Subcutaneous adipose tissue (tissue), 4 donors: Measurements from ENCODE around the gene TSEN34. TPM values are rescaled to one million over a fixed set of nuclear protein-coding genes. Genes with fewer than 3 reads are reported as not detected.

Source experiments
- total RNA-seq, 4 donors: library from RNA; depleted of rRNA; stranded (reverse); fragments of >200 nt; gene quantifications; one replicate each; pipeline ENCODE4 v1.1.0, GENCODE V29; 2016
- TF ChIP-seq, protein P1 (sequence below): fragments of 450-650 bp; IDR thresholded peaks from one replicate; pipeline ENCODE4 v1.5.1; 2016; ENCODE audit warnings: low read depth, mild to moderate bottlenecking, control low read depth, antibody characterized with exemption, moderate library complexity

The TSEN34 gene
- total RNA-seq, 4 donors from 2014 or later = 13.5 to 49.7 (median 42.4) TPM

DNA sequence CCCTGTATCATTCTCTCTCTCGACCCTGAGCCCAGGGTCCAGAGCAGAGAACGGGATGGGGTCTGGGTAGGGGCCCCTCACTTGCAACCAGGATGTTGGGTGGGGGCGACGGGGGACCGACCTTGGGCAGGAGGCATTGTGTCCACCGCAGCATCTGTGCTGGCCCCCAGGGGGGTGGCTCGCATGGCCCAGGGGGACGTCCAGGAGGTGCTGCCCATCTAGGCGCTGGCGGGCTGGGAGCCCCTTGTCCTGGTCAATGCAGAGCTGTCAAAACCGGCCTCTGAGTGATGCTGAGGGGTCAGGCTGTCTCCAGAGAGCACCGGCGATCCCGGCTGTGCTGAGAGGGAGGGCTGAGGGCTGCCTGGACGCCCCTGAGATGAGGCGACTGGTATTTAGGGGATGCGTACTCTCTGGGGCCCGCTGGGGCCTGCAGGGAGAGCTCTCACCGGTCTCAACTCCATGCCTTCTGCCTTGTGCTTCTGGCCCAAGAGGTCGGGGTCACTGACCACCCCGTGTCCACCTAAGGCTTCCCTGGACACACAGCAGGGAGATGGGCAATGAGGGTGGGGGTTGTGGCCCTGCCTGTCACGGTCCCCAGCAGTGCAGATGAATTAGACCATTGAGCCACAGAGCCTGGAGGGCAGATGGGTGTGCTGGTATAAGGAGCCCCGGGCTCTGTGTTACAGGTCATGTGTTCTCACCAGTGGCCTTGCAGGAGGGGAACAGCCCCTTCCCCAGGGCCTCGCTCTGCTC is 18.1 kb downstream of the TSEN34 start:
- TF ChIP-seq, protein P1, sequence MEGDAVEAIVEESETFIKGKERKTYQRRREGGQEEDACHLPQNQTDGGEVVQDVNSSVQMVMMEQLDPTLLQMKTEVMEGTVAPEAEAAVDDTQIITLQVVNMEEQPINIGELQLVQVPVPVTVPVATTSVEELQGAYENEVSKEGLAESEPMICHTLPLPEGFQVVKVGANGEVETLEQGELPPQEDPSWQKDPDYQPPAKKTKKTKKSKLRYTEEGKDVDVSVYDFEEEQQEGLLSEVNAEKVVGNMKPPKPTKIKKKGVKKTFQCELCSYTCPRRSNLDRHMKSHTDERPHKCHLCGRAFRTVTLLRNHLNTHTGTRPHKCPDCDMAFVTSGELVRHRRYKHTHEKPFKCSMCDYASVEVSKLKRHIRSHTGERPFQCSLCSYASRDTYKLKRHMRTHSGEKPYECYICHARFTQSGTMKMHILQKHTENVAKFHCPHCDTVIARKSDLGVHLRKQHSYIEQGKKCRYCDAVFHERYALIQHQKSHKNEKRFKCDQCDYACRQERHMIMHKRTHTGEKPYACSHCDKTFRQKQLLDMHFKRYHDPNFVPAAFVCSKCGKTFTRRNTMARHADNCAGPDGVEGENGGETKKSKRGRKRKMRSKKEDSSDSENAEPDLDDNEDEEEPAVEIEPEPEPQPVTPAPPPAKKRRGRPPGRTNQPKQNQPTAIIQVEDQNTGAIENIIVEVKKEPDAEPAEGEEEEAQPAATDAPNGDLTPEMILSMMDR = no peak

GRCh38 chr19:54209811-54210494 is 18.8 kb downstream of the TSEN34 start:
- TF ChIP-seq, protein P1 = no peak

DNA sequence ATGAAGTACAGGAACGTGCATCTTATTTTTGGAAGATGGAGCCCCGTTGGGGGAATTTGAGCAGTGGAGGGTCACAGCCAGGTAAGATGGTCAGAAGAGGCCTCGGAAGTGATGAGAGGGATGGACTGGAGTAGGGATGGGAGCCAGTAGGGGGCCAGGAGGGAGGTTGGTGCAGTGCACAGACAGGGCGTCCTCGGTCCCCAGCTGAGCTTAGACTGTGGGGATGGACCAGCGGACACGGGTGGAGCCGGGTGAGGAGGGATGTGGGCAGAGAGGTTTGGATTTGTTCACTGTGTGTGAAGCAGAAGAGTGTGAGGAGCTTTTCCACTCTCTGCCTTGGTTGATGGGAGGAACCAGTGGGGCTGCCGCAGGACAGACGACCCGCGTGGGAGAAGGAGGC is 20.1 kb downstream of the TSEN34 start:
- TF ChIP-seq, protein P1 = no peak

- TF ChIP-seq, protein P1 = no peak
Observed at GRCh38 chr19:54216869-54217268, 25.8 kb downstream of the TSEN34 start.

DNA sequence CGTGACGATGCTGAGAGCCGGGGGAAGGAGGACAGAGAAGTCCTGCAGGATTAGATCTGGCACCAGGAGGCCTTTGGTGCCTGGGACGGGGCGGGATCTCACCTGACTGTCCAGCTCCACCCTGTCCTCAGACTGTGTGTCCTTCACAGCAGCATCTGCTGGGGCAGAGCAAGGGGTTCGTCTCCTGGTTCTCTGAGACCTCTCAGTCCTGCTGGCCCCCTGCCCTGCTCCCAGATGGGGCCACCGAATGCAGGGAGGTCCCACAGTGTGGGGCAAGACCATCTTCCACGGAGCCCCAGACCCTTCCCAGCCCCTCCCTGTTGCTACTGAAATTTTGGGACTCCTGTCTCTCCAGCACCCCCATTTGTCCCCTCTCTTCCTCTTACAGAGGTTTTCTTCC is 27.2 kb downstream of the TSEN34 start:
- TF ChIP-seq, protein P1 = no peak

DNA sequence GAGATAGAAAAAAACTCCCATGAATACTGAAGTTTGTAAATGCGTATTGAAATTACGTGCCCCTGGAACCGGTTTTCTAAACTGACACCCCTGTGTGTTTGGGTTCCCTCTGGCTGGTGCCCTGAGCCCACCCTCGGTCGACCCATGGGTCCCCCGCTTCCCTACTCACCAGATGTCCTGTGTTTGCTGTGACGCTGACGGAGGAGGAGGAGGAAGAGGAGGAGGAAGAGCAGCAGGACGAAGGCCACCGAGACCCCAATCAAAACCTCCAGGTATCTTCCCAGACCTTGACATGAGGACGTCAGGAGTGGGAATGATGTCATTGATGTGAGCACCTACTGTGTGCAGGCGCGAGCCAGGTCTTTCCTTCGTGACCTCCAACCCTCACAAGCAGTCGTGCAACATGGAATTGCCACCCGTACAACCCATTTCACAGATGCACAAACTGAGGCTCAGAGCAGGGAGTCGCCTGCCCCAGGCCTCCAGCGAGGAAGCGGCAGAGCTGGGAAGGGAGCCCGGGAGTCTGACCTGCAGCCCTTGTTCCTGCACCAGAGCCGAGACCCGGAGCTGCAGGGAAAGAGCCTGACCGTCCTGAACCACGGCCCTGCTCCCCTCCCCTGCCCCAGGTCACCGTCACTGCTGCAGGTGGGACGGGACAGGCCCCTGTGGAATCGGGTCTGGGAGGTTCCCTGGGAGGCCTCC is 28.0 kb downstream of the TSEN34 start:
- TF ChIP-seq, protein P1 = no peak
